B cell (primary cell): ENCODE results near the gene PHYHIPL. TPM values are rescaled to one million over a fixed set of nuclear protein-coding genes. Genes with fewer than 3 reads are reported as not detected.

Experiments
- ATAC-seq: fragments of 200-7000 bp; cut with Tn5 transposase; one replicate; pipeline ENCODE4 v1.10.0; 2021; ENCODE audit warnings: low read depth, mild to moderate bottlenecking, moderate number of reproducible peaks, moderate library complexity
- CTCF ChIA-PET: fragments of 350-600 bp; sonication (Branson Sonifier 250); formaldehyde crosslinking; loops from one replicate; lab custom pipeline; 2021; ENCODE audit warnings: antibody characterized with exemption, inconsistent platforms; lab: Charles Lee
- POLR2A ChIA-PET: fragments of 350-600 bp; sonication (Branson Sonifier 250); formaldehyde crosslinking; loops from one replicate; lab custom pipeline; 2021; ENCODE audit warnings: antibody characterized with exemption; lab: Charles Lee
- DNase-seq: peaks from one replicate; pipeline ENCODE4 v3.0.0; 2013
- H2AFZ ChIP-seq: 2 replicates; pipeline ENCODE4 v1.6.1; 2012; ENCODE audit warnings: mild to moderate bottlenecking, low read depth, low read length; ENCODE audit not compliant: insufficient read depth, poor library complexity, severe bottlenecking
- H3K27ac ChIP-seq, 2 donors: 1 replicate in 1 of 2; 2 replicates in 1 of 2; pipeline ENCODE4 v1.5.1; 2012 to 2013; ENCODE audit warnings: low read length in 2 of 2, mild to moderate bottlenecking in 2 of 2, moderate library complexity in 1 of 2
- H3K27me3 ChIP-seq, 4 experiments: fragments of 200-600 bp in 1 of 4; sonication (generic) in 1 of 4; replicated peaks in 1 of 4; 1 replicate in 2 of 4; 2 replicates in 2 of 4; pipeline versions ENCODE4 v1.6.1 to v1.7.0; 2013 to 2016; ENCODE audit warnings: low read length in 3 of 4, mild to moderate bottlenecking in 2 of 4, mixed read lengths in 1 of 4, moderate library complexity in 1 of 4; ENCODE audit not compliant: insufficient read depth in 4 of 4, control insufficient read depth in 3 of 4; ENCODE audit errors: control extremely low read depth in 1 of 4
- H3K36me3 ChIP-seq, 2 experiments: replicated peaks in 1 of 2; 1 replicate in 1 of 2; 2 replicates in 1 of 2; pipeline versions ENCODE4 v1.6.1 to v1.7.1; 2013; ENCODE audit warnings: low read length in 1 of 2; ENCODE audit not compliant: insufficient read depth in 2 of 2, control insufficient read depth in 1 of 2; ENCODE audit errors: control extremely low read depth in 1 of 2, extremely low read depth in 1 of 2
- H3K4me1 ChIP-seq, 2 donors: fragments of 200-600 bp in 1 of 2; sonication (generic) in 1 of 2; 1 replicate in 1 of 2; 2 replicates in 1 of 2; pipeline versions ENCODE4 v1.5.1 to v1.6.1; 2013 to 2017; ENCODE audit warnings: low read length in 2 of 2; ENCODE audit not compliant: control insufficient read depth in 2 of 2, insufficient read depth in 2 of 2
- H3K4me2 ChIP-seq: replicated peaks from 2 replicates; pipeline ENCODE3; 2012; ENCODE audit warnings: mild to moderate bottlenecking, low read depth, low read length; ENCODE audit not compliant: poor library complexity, severe bottlenecking
- H3K4me3 ChIP-seq, 5 experiments: fragments of 200-600 bp in 1 of 5; sonication (generic) in 1 of 5; 1 replicate in 3 of 5; 2 replicates in 2 of 5; pipeline versions ENCODE4 v1.5.1 to v1.7.0; 2011 to 2016; ENCODE audit warnings: low read length in 4 of 5, mild to moderate bottlenecking in 4 of 5, low read depth in 2 of 5, control low read depth in 1 of 5, moderate library complexity in 1 of 5; ENCODE audit not compliant: insufficient read depth in 1 of 5; ENCODE audit errors: control extremely low read depth in 1 of 5, extremely low read depth in 1 of 5
- H3K79me2 ChIP-seq: fragments of 200-600 bp; sonication (generic); one replicate; pipeline ENCODE4 v1.6.0; 2016; ENCODE audit warnings: low read length; ENCODE audit not compliant: control insufficient read depth, insufficient read depth
- H3K9ac ChIP-seq: fragments of 200-600 bp; sonication (generic); 2 replicates; pipeline ENCODE4 v1.6.1; 2017; ENCODE audit warnings: mild to moderate bottlenecking, low read length, moderate library complexity
- H3K9me3 ChIP-seq, 3 donors: one replicate each; pipeline versions ENCODE4 v1.6.1 to v1.7.1; 2013; ENCODE audit warnings: low read length in 2 of 3; ENCODE audit not compliant: control insufficient read depth in 2 of 3, insufficient read depth in 1 of 3; ENCODE audit errors: control extremely low read depth in 1 of 3
- H4K20me1 ChIP-seq: 2 replicates; pipeline ENCODE4 v1.6.0; 2012; ENCODE audit warnings: mild to moderate bottlenecking, low read length; ENCODE audit not compliant: insufficient read depth, control insufficient read depth, poor library complexity, severe bottlenecking
- H3K27ac Mint-ChIP-seq: one replicate; pipeline ENCODE4 v1.8.0; 2021; ENCODE audit warnings: mixed read lengths
- H3K27me3 Mint-ChIP-seq: one replicate; pipeline ENCODE4 v1.8.0; 2021; ENCODE audit warnings: mixed read lengths
- H3K4me1 Mint-ChIP-seq: one replicate; pipeline ENCODE4 v1.8.0; 2021; ENCODE audit warnings: mixed read lengths
- H3K4me3 Mint-ChIP-seq: one replicate; pipeline ENCODE4 v1.8.0; 2021; ENCODE audit warnings: mixed read lengths
- H3K9me3 Mint-ChIP-seq: one replicate; pipeline ENCODE4 v1.8.0; 2022; ENCODE audit warnings: mixed read lengths; ENCODE audit not compliant: insufficient read depth
- CTCF ChIP-seq: fragments of 200-600 bp; IDR thresholded peaks from one replicate; pipeline ENCODE4 v1.8.0; 2022; ENCODE audit warnings: antibody characterized with exemption, mild to moderate bottlenecking
- EZH2 ChIP-seq: IDR thresholded peaks from 2 replicates; pipeline ENCODE4 v1.6.1; 2012; ENCODE audit warnings: borderline replicate concordance, low read depth, mild to moderate bottlenecking, moderate library complexity, low read length; ENCODE audit not compliant: insufficient read depth, poor library complexity, severe bottlenecking
- WGBS: methylation state at CpG from one replicate; pipeline ENCODE4 v1.1.5; 2013; ENCODE audit warnings: missing lambda C conversion rate; ENCODE audit not compliant: insufficient coverage; 5-methylcytosine and 5-hydroxymethylcytosine counted together
- intact Hi-C: fragments of 100-400 bp; cut with micrococcal nuclease; formaldehyde crosslinking; loops from one replicate; pipeline ENCODE4 v1.10.0; 2022
- polyA plus RNA-seq: library from polyadenylated mRNA; depleted of rRNA; stranded (reverse); fragments of >200 nt; gene quantifications from 2 replicates; pipeline ENCODE4 v1.2.3, GENCODE V29; 2012
- total RNA-seq, 2 donors: library from RNA; stranded (reverse); fragments of 120-200 nt in 1 of 2; gene quantifications; 1 replicate in 1 of 2; 2 replicates in 1 of 2; pipeline versions ENCODE4 v1.2.3 to v1.2.4, GENCODE V29; 2013 to 2022

PHYHIPL gene
- total and polyA plus RNA-seq, 2 donors (not counting 1 experiment from before 2014, with no cell fraction given) = not detected

GRCh38 chr10:59206204-59206720, 29.8 kb downstream of the PHYHIPL start:
- ATAC-seq (no peak), DNase-seq (no peak)
- no peak overlapping the region for H3K4me2 ChIP-seq
- Mint-ChIP-seq H3K27me3 (no peaks in the 10 kb centered on the region), H3K9me3 (no peaks in the 10 kb centered on the region), H3K27ac (no peak overlapping the region), H3K4me3 (no peak overlapping the region), H3K4me1 (no peaks in the 10 kb centered on the region)
- H3K9me3 ChIP-seq = peaks cover 0 to 5% (median 0%) of the 10 kb centered on the region in 3 donors
- no peaks in the 10 kb centered on the region for H4K20me1 ChIP-seq
- no peak overlapping the region for H3K4me3 ChIP-seq
- H2AFZ ChIP-seq = no peak overlapping the region
- no peaks in the 10 kb centered on the region for H3K27me3 ChIP-seq
- CTCF ChIA-PET = no interaction called here
- POLR2A ChIA-PET = no interaction called here
- 100% methylated on average over 2 of the region's 5 CpGs for WGBS
- H3K36me3 ChIP-seq = no peaks in the 10 kb centered on the region
- no peak overlapping the region for H3K9ac ChIP-seq
- TF ChIP-seq EZH2 = no peak
- TF ChIP-seq CTCF = no peak
- intact Hi-C loops = no loop called here
- no peaks in the 10 kb centered on the region for H3K4me1 ChIP-seq
- H3K27ac ChIP-seq = no peak overlapping the region
- H3K79me2 ChIP-seq = no peaks in the 10 kb centered on the region

GRCh38 chr10:59212301-59212798, 35.9 kb downstream of the PHYHIPL start:
- peaks cover 0 to 1% (median 0%) of the 10 kb centered on the region in 3 donors for H3K9me3 ChIP-seq
- ATAC-seq = no peak
- no peak overlapping the region for H3K4me2 ChIP-seq
- no peak overlapping the region for H3K9ac ChIP-seq
- ChIA-PET POLR2A (no interaction called here), CTCF (no interaction called here)
- Mint-ChIP-seq H3K27ac (no peak overlapping the region), H3K27me3 (no peaks in the 10 kb centered on the region), H3K9me3 (no peaks in the 10 kb centered on the region), H3K4me1 (no peaks in the 10 kb centered on the region), H3K4me3 (no peak overlapping the region)
- no peaks in the 10 kb centered on the region for H3K36me3 ChIP-seq
- H4K20me1 ChIP-seq = no peaks in the 10 kb centered on the region
- no peak overlapping the region for H2AFZ ChIP-seq
- no peak overlapping the region for H3K27ac ChIP-seq
- DNase-seq = no peak
- H3K4me1 ChIP-seq = no peaks in the 10 kb centered on the region
- H3K4me3 ChIP-seq = no peak overlapping the region
- intact Hi-C loops = no loop called here
- TF ChIP-seq CTCF (no peak), EZH2 (no peak)
- H3K27me3 ChIP-seq = no peaks in the 10 kb centered on the region
- no CpG with 5 or more reads among the region's 2 CpGs for WGBS
- no peaks in the 10 kb centered on the region for H3K79me2 ChIP-seq
